GM15510 (cell line): ENCODE results near the gene DRC1.

ENCODE experiments used
- POLR2A ChIP-seq: IDR thresholded peaks from 3 replicates; pipeline ENCODE4 v1.6.1; 2011; ENCODE audit warnings: borderline replicate concordance; ENCODE audit not compliant: insufficient read length; ENCODE audit errors: extremely low read depth

Gene DRC1

GRCh38 chr2:26430826-26431225 is 29.1 kb downstream of the DRC1 start:
- no peak for TF ChIP-seq POLR2A

GRCh38 chr2:26432363-26432762 is 30.6 kb downstream of the DRC1 start:
- TF ChIP-seq POLR2A = no peak

- no peak for TF ChIP-seq POLR2A
These were observed 31.1 kb downstream of the DRC1 start for GRCh38 chr2:26432859-26433258.

GRCh38 chr2:26435106-26435505 is 33.4 kb downstream of the DRC1 start:
- TF ChIP-seq POLR2A = no peak

- TF ChIP-seq POLR2A = no peak
These were observed 36.8 kb downstream of the DRC1 start for GRCh38 chr2:26438526-26438925.

GRCh38 chr2:26438926-26439325 is 37.2 kb downstream of the DRC1 start:
- TF ChIP-seq POLR2A = no peak

- no peak for TF ChIP-seq POLR2A
These were observed 40.6 kb downstream of the DRC1 start for GRCh38 chr2:26442301-26442700.

GRCh38 chr2:26442707-26443106 is 41.0 kb downstream of the DRC1 start:
- TF ChIP-seq POLR2A = no peak

- no peak for TF ChIP-seq POLR2A
These were observed 42.5 kb downstream of the DRC1 start for GRCh38 chr2:26444236-26444635.

GRCh38 chr2:26448651-26449050 is 46.9 kb downstream of the DRC1 start:
- no peak for TF ChIP-seq POLR2A

GRCh38 chr2:26449278-26450030 is 47.7 kb downstream of the DRC1 start:
- TF ChIP-seq POLR2A = no peak

GRCh38 chr2:26450031-26450635 is 48.4 kb downstream of the DRC1 start:
- no peak for TF ChIP-seq POLR2A

- no peak for TF ChIP-seq POLR2A
These were observed 50.0 kb downstream of the DRC1 start for GRCh38 chr2:26451700-26452099.

GRCh38 chr2:26453421-26454329 is 52.0 kb downstream of the DRC1 start:
- TF ChIP-seq POLR2A = no peak

- TF ChIP-seq POLR2A = no peak
These were observed 52.9 kb downstream of the DRC1 start for GRCh38 chr2:26454561-26455001.
